NCI-H510A treated with DMSO at 0.1 percent for 48 hours (cell line): ENCODE measurements around the gene UTF1.

ENCODE experiments used
- DNase-seq: peaks from one replicate; lab custom pipeline; 2025; lab: John Stamatoyannopoulos, UW

The UTF1 gene

GRCh38 chr10:133278577-133279265 is 48.7 kb downstream of the UTF1 start:
- no peak for DNase-seq

GRCh38 chr10:133279326-133280226 is 49.6 kb downstream of the UTF1 start:
- DNase-seq = no peak

GRCh38 chr10:133280391-133281059 is 50.5 kb downstream of the UTF1 start:
- no peak for DNase-seq

GRCh38 chr10:133281084-133281483 is 51.1 kb downstream of the UTF1 start:
- no peak for DNase-seq
